NB4 (cell line): ENCODE measurements around the gene SETD3.
A peak's percentile ranks its signal among the peaks of the same experiment; 100 is the strongest.

Experiments used
- DNase-seq: peaks from one replicate; pipeline ENCODE4 v3.0.0; 2010; ENCODE audit warnings: low read depth
- H3K4me3 ChIP-seq: one replicate; pipeline ENCODE4 v1.5.1; 2011; ENCODE audit warnings: mild to moderate bottlenecking, low read depth, low read length, moderate library complexity
- CTCF ChIP-seq: IDR thresholded peaks from one replicate; pipeline ENCODE4 v1.5.1; 2012; ENCODE audit warnings: low read depth, low read length
- MAX ChIP-seq: IDR thresholded peaks from 2 replicates; pipeline ENCODE4 v1.6.1; 2011; ENCODE audit warnings: low read depth, low read length
- MYC ChIP-seq: IDR thresholded peaks from 2 replicates; pipeline ENCODE4 v1.6.1; 2011; ENCODE audit warnings: low read depth, low read length
- POLR2A ChIP-seq: IDR thresholded peaks from 2 replicates; pipeline ENCODE4 v1.6.1; 2011; ENCODE audit warnings: mild to moderate bottlenecking; ENCODE audit not compliant: insufficient read length; ENCODE audit errors: extremely low read depth

SETD3 gene

DNA sequence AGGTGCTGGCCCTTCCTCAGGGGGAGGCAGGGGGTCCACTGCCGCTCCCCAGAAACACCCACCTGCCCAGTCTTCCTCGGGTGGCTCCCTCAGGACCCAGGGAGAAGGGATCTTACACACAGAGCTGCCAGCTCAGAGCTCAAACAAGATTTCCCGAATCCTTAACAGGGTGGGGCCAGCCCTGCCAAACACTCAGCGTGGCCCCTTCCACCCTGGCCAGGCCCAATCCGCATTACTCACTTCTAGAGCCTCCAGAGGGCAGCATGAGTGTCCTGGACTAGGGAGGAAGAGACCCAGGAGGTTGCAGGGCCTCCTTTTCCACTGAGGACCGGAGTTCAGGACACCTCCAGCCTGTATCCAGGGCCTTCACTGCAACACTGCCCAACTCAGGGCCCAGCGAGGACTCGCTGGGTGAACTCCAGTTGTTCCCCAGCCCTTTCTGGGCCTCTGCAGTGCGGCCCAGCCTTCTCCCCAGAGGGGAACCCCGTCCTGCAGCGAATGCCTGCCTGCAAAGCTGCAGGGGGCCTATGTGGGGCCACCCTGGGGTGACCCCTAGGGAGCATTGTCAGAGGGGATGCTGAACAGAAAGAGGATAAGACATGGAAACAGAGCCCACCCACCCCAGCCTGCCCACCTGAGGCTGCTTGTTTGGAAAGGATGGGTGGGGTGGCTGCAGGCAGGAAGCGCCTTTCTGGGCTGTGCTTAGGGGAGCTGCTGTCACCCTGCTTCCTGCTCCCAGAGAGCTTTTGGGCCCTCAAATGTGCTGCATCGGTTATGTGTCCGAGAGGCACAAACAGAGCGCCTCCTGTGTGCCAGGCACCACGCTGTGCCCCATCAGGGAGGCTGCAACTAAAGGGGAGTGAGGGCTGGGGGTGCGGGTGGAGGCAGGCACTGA is 44.4 kb upstream of the SETD3 start:
- H3K4me3 ChIP-seq = no peak overlapping the region
- DNase-seq = no peak
- no peak for TF ChIP-seq POLR2A
- TF ChIP-seq CTCF = peak; percentile 8

GRCh38 chr14:99524091-99524661 is 43.5 kb upstream of the SETD3 start:
- H3K4me3 ChIP-seq = no peak overlapping the region
- no peak for DNase-seq
- no peak for TF ChIP-seq POLR2A
- no peak for TF ChIP-seq MYC
- no peak for TF ChIP-seq CTCF
- no peak for TF ChIP-seq MAX

GRCh38 chr14:99523704-99524055 is 43.0 kb upstream of the SETD3 start:
- TF ChIP-seq CTCF (no peak), MYC (no peak), POLR2A (no peak), MAX (no peak)
- no peak overlapping the region for H3K4me3 ChIP-seq
- no peak for DNase-seq

DNA sequence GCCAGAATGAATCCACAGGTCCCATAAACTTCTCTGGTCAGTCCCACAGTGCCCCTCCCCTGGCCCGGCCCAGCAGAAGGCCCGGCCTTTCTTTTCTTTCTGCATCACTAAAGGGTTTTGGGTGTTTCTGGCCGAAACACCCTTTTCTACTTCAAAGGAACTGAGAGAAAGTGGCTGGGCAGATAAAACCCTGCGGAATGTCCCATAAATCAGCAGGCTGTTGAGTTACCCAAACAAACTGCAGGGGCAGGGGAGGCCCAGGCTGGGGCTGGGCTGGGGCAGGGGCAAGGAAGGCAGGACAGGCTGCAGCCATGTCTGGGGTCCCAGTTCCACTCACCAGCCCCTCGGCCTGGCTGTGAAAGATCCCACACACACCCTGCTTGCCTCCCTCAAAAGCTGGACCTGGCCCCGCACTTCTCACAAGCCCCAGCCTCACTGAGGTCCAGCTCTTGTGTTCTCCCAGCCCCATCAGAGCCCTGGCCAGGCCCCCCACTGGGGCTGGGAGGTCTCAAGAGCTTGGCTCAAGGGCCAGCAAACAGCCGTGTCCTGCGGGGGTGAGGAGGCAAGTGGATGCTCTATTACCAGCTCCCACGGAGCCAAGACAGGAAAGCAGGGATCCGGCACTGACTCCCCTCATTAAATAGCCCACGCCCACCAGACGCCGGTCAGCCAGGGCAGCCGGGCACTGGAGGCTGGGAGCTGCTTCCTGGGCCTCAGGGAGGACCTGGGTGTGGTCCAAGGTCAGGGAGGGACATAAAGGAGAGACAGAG is 42.5 kb upstream of the SETD3 start:
- no peak overlapping the region for H3K4me3 ChIP-seq
- no peak for DNase-seq
- TF ChIP-seq MAX (no peak), CTCF (no peak), POLR2A (no peak), MYC (no peak)

DNA sequence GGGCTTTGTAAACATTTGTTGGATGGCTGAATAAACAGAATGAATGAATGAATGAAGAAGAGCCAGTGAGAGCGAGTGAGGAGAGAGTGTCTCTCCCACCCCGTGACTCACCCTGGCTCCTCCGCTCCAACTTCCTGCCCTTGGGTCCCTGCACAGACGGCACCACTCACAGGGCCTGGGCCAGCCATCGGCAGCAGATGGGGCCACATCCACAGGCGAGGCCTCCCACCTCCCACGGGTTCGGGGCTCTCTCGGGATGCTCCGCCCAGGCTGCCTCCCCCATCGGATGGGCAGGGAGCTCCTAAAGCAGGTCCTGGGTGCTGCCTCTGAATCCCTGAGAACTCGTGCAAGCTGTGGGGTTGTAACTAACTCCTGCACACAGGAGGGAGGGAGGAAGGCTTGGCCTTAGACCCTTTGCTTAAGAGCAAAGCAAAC is 41.8 kb upstream of the SETD3 start:
- DNase-seq = peak; percentile 58
- no peak overlapping the region for H3K4me3 ChIP-seq
- no peak for TF ChIP-seq MAX
- no peak for TF ChIP-seq MYC
- TF ChIP-seq POLR2A = no peak
- no peak for TF ChIP-seq CTCF
